Activated T-helper 2 cell treated with anti-CD3 and anti-CD28 coated beads, Interferon-gamma antibody, Interleukin-2, Interleukin-4, amounts not matched to agents 10 μg/mL and 5 μg/mL and 100 μg/mL, durations not matched to agents 14 hours and 24 hours and 36 hours (primary cell): ENCODE measurements around the gene ZNF367. TPM values are rescaled to one million over a fixed set of nuclear protein-coding genes. Genes with fewer than 3 reads are reported as not detected.
"Not testable (repeated sequence)": the region's sequence is repeated elsewhere in the genome, so short reads cannot be mapped to it uniquely, and the experiment has no call there.

Experiments
- DNase-seq: peaks from one replicate; pipeline ENCODE4 v3.0.0; 2021; ENCODE audit warnings: low spot score
- H3K27ac Mint-ChIP-seq: one replicate; pipeline ENCODE4 v1.8.0; 2021; ENCODE audit warnings: mixed read lengths
- H3K27me3 Mint-ChIP-seq: one replicate; pipeline ENCODE4 v1.8.0; 2021; ENCODE audit warnings: low read depth, mixed read lengths
- H3K36me3 Mint-ChIP-seq: one replicate; pipeline ENCODE4 v1.8.0; 2021; ENCODE audit warnings: low read depth, mixed read lengths
- H3K4me1 Mint-ChIP-seq: one replicate; pipeline ENCODE4 v1.8.0; 2021; ENCODE audit warnings: low read depth, mixed read lengths
- H3K4me3 Mint-ChIP-seq: one replicate; pipeline ENCODE4 v1.8.0; 2021; ENCODE audit warnings: low read depth, mild to moderate bottlenecking, moderate library complexity, mixed read lengths
- H3K9me3 Mint-ChIP-seq: one replicate; pipeline ENCODE4 v1.8.0; 2021; ENCODE audit warnings: mixed read lengths
- intact Hi-C: fragments of 100-400 bp; cut with micrococcal nuclease; formaldehyde crosslinking; loops from one replicate; pipeline ENCODE4 v1.15.1; 2023
- total RNA-seq: library from RNA; stranded (reverse); gene quantifications from 2 replicates; pipeline ENCODE4 v1.2.3, GENCODE V29; 2022

The ZNF367 gene
- total RNA-seq, 1 donor from 2014 or later: 19.6 TPM

DNA sequence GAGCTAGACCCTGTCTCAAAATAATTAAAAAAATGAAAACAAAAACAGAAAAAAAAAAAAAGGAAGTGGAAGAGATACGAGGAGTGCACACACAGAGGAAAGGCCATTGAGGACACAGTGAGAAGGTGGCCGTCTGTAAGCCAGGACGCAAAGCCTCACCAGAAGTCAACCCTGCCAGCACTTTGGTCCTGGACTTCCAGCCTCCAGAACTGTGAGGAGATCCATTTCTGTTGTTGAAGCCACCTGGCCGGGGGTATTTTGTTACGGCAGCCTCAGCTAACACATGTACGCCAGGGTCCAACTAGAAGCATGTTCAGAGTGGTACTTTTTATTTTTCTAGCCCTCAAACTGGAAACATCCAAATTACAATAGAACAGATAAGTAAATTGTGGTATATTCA lies 56.5 kb downstream of the ZNF367 start:
- DNase-seq: no peak
- intact Hi-C loops: no loop called here
- no peaks in the 10 kb centered on the region for H3K36me3 Mint-ChIP-seq
- no peaks in the 10 kb centered on the region for H3K4me1 Mint-ChIP-seq
- no peaks in the 10 kb centered on the region for H3K27me3 Mint-ChIP-seq
- H3K9me3 Mint-ChIP-seq: no peaks in the 10 kb centered on the region
- no peak overlapping the region for H3K4me3 Mint-ChIP-seq
- no peak overlapping the region for H3K27ac Mint-ChIP-seq

DNA sequence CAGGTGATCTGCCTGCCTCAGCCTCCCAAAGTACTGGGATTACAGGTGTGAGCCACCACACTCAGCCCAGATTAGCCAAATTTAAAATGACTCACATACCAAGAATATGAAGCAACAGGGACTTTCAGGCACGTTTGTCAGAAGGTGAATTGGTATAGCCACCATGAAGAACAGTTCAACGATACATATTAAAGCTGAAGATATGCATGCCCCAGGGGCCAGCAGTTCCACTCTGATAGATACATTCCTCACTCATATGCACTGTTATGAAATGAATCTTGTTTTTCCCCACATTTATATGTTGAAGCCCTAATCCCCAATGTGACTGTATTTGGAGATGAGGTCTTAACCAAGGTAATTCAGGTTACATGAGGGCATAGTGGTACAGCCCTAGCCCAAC lies 57.2 kb downstream of the ZNF367 start:
- Mint-ChIP-seq H3K27me3 (no peaks in the 10 kb centered on the region), H3K36me3 (no peaks in the 10 kb centered on the region), H3K4me3 (no peak overlapping the region), H3K27ac (no peak overlapping the region), H3K4me1 (no peaks in the 10 kb centered on the region), H3K9me3 (no peaks in the 10 kb centered on the region)
- intact Hi-C loops: no loop called here
- no peak for DNase-seq

DNA sequence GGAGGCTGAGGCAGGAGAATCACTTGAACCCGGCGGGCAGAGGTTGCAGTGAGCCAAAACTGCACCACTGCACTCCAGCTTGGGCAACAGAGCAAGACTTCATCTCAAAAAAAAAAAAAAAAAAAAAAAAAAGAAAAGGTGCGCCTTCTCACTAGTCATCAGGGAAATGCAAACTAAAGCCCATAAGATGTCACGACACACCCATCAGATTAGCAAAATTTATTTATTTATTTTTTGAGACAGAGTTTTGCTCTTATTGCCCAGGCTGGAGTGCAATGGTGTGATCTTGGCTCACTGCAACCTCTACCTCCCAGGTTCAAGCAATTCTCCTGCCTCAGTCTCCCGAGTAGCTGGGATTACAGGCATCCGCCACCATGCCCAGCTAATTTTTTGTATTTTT lies 57.6 kb downstream of the ZNF367 start:
- H3K27me3 Mint-ChIP-seq, H3K27ac Mint-ChIP-seq, intact Hi-C loops, DNase-seq, H3K4me3 Mint-ChIP-seq, H3K9me3 Mint-ChIP-seq, H3K4me1 Mint-ChIP-seq, H3K36me3 Mint-ChIP-seq: not testable (repeated sequence)

DNA sequence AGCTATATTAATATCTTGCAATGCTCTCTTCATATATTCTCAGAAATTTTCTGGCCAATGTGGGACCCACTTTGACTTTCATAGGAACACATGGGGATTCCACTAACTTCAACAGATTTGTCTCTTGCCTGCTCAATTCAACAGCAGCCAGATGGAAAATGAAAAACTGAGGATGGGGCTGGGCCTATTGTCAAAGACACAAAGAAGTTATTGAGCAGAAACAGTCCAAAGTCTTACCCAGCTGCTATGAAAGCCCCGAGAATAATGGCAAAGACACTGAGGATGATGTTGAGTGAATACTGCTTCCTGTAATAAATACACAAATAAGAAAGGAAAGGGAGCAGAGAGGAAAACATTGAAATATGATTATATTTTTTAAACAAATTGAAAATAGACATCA lies 67.3 kb downstream of the ZNF367 start:
- H3K9me3 Mint-ChIP-seq: no peaks in the 10 kb centered on the region
- intact Hi-C loops: no loop called here
- no peaks in the 10 kb centered on the region for H3K4me1 Mint-ChIP-seq
- DNase-seq: no peak
- H3K4me3 Mint-ChIP-seq: no peak overlapping the region
- H3K27ac Mint-ChIP-seq: no peak overlapping the region
- H3K36me3 Mint-ChIP-seq: no peaks in the 10 kb centered on the region
- no peaks in the 10 kb centered on the region for H3K27me3 Mint-ChIP-seq

DNA sequence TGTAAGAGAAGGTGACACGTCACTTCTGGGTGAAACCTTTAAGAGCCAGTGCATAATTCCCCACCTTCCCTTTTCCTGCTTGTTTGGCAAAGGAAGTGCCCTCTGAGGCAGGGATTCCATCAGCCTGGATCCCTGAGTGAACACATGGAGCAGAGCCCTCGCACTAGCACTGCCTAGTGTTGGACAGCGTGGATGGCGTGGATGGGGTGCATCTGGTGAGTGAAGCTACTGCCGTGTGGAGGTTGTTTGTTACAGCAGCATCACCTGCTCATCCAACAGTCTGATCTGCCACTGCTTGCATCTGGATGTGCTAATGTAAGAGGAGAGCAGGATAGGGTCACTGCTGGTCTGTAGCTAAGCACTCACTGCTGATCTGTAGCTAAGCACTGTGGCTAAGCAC lies 69.9 kb downstream of the ZNF367 start:
- H3K9me3 Mint-ChIP-seq: no peaks in the 10 kb centered on the region
- no peak for DNase-seq
- H3K27me3 Mint-ChIP-seq: no peaks in the 10 kb centered on the region
- H3K4me3 Mint-ChIP-seq: no peak overlapping the region
- H3K4me1 Mint-ChIP-seq: no peaks in the 10 kb centered on the region
- no peaks in the 10 kb centered on the region for H3K36me3 Mint-ChIP-seq
- intact Hi-C loops: no loop called here
- H3K27ac Mint-ChIP-seq: no peak overlapping the region

DNA sequence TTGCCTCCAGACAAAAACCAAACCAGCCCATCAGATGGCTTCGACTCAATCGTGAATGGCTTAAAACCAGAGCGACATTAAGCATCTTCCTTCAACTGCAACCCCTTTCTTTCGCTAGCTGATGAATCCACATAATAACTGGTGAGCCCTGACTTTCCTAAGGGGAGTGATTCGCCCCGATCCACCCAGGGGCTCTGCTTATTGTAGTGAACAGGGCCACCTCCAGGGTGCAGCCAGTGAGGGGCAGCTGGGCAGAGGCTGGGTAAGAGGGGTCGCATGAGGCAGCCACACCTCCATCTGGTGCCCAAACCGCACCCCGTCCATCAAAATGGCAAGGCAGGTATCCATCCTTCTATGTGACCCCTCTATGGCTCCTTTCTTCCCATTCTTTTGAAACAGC lies 72.6 kb downstream of the ZNF367 start:
- no peaks in the 10 kb centered on the region for H3K9me3 Mint-ChIP-seq
- H3K4me3 Mint-ChIP-seq: no peak overlapping the region
- intact Hi-C loops: no loop called here
- no peaks in the 10 kb centered on the region for H3K27me3 Mint-ChIP-seq
- H3K27ac Mint-ChIP-seq: no peak overlapping the region
- H3K36me3 Mint-ChIP-seq: no peaks in the 10 kb centered on the region
- H3K4me1 Mint-ChIP-seq: no peaks in the 10 kb centered on the region
- no peak for DNase-seq

DNA sequence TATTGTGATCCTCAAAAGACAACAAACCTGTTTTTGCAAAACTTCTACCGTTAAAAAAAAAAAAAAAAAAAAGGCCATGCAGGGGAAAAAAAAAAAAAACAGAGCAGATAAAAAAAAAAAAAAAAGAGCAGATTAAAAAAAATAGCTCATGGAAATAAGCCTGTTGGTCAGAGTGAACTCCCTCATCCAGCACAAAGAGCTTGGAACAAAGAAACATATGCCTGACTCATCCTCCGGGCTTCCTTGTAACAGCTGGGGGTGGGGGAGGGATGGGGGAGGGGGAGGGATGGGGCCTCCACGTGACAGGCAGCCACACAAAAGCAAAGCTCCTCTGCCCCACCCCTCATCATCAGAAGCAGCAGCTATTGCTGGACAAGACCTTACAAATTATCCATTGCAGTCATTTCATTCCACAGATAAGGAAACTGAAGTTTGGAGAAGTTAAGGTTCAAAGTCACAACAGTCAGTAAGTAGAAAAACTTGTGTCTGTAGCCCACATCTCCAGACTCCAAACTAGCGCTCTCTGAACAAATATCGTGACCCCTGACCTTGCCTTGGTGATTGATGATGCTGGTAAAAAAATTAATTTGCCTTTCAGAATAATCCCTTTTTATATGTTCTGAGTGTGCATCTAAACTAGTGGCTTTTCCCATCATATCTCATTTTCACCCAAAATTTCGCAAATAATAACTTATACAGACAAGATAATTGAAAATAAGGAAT lies 73.6 kb downstream of the ZNF367 start:
- Mint-ChIP-seq H3K9me3 (no peaks in the 10 kb centered on the region), H3K4me3 (no peak overlapping the region), H3K27me3 (no peaks in the 10 kb centered on the region), H3K36me3 (no peaks in the 10 kb centered on the region), H3K27ac (no peak overlapping the region), H3K4me1 (peaks cover 5% of the 10 kb centered on the region)
- intact Hi-C loops: no loop called here
- DNase-seq: no peak

DNA sequence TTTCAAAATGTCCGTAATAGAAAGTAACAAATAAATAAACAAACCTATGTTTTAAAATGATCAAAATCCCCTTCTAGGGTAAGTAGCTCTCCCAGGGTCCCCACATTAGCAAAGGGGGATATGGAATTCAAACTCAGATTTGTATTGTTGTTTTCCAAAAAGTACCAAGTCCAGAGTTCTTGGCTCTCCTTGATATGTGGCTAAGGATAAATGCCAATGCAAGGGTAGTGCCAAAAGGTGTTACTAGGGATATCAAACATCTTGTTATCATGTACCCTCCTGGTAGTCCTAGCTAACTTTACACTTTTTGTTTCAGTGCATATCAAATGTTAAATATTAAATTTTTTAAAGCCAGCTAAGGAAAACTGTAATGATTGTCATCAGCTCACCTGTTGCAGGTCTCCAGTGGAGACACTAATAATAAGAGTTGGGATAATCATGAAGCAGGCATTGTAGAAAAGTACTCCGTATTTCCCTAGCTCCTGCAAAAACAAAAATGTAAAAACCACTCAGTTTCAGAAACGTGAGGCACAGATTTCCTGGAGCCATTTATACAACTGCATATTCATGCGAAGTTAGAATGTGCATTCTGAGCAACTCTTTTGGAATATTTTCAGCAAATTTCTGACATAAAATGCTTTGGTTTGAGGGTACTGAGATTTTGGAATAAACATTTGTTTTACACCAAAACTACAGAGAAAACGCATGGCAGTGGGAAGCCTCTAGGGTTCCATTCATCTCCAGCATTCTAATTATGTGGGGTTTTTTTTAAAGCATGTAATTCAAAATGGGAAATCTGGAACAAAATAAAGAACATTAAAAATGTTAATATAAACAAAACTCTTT lies 74.4 kb downstream of the ZNF367 start:
- peaks cover 5% of the 10 kb centered on the region for H3K4me1 Mint-ChIP-seq
- H3K27me3 Mint-ChIP-seq: no peaks in the 10 kb centered on the region
- intact Hi-C loops: no loop called here
- no peaks in the 10 kb centered on the region for H3K36me3 Mint-ChIP-seq
- no peak for DNase-seq
- H3K9me3 Mint-ChIP-seq: no peaks in the 10 kb centered on the region
- no peak overlapping the region for H3K4me3 Mint-ChIP-seq
- H3K27ac Mint-ChIP-seq: no peak overlapping the region

DNA sequence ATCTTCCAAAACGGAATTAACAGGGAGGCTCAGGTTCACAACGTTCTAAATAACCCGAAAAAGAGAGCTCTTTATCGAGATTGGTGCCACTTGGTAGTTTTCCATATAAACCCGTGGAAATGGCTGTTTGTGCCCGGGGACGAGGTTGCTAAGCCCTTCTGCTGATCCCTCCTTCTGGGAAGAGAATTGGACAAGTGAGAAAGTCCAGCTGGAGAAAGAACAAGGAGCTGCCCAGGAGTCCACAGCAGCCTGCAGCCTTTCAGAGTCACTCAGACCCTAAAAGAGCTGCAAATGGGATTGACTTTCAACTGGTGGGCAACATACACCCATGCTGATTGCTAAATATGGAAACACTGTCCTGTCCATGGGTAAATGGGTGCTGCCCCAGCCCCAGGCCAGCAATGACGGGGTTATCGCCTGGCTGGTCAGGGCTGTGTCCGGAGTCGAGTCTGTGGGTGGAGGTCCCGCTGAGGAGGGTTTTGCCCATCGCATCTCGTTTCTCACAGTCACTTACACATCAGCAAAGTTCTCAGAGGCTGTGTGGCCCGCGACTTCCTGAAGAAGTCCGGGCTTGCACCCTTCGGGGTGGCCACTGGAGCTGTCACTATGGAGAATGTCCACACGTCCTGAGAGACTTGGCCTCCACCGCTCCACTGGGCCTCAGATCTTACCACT lies 75.5 kb downstream of the ZNF367 start:
- Mint-ChIP-seq H3K4me1 (peaks cover 5% of the 10 kb centered on the region), H3K27me3 (no peaks in the 10 kb centered on the region), H3K4me3 (no peak overlapping the region), H3K27ac (no peak overlapping the region), H3K36me3 (no peaks in the 10 kb centered on the region), H3K9me3 (no peaks in the 10 kb centered on the region)
- no peak for DNase-seq
- intact Hi-C loops: no loop called here

DNA sequence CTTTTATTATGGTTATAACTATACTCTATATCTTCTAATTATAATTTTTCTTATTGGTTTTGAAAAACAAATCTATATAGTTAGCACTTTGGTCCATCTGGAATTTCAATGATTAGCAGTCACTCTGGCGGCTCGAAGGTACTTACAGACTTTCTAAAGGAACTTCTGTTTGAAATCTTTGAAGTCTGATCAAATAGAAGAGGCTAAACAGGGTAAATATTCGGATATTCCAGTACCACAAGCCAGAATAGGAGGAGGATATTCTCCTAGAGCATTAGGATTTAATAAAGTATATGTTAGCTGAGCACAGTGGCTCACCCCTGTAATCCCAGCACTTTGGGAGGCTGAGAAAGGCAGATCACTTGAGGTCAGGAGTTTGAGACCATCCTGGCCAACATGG lies 77.5 kb downstream of the ZNF367 start:
- Mint-ChIP-seq H3K4me3 (no peak overlapping the region), H3K9me3 (no peaks in the 10 kb centered on the region), H3K27me3 (no peaks in the 10 kb centered on the region), H3K4me1 (peaks cover 5% of the 10 kb centered on the region), H3K36me3 (no peaks in the 10 kb centered on the region), H3K27ac (no peak overlapping the region)
- intact Hi-C loops: no loop called here
- no peak for DNase-seq

DNA sequence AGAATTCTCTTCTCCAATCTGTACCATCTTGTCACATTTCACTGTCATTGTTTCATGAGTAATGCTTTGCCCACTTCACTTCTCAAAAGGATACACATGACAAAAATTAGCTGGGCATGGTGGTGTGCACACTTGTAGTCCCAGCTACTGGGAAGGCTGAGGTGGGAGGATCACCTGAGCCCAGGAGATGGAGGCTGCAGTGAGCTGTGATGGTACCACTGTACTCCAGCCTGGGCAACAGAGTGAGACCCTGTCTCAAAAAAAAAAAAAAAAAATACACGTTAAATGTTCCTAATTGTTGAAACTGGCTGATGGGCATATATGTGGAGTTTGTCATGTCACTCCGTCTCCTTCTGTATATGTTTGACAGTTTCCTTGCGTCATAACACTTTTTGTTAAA lies 79.9 kb downstream of the ZNF367 start:
- H3K27me3 Mint-ChIP-seq: peaks cover 2% of the 10 kb centered on the region
- DNase-seq: no peak
- H3K4me3 Mint-ChIP-seq: no peak overlapping the region
- no peak overlapping the region for H3K27ac Mint-ChIP-seq
- peaks cover 5% of the 10 kb centered on the region for H3K4me1 Mint-ChIP-seq
- H3K36me3 Mint-ChIP-seq: no peaks in the 10 kb centered on the region
- intact Hi-C loops: no loop called here
- H3K9me3 Mint-ChIP-seq: no peaks in the 10 kb centered on the region
